RWPE1 (cell line): ENCODE data around the gene PARVA.

Experiments used
- CTCF ChIA-PET: fragments of 350-600 bp; sonication (Branson Sonifier 250); formaldehyde crosslinking; extraction: SDS; loops from one replicate; lab custom pipeline; 2021; lab: Yijun Ruan, JAX
- POLR2A ChIA-PET: fragments of 400-600 bp; formaldehyde crosslinking; extraction: SDS; loops from one replicate; lab custom pipeline; 2020; ENCODE audit warnings: antibody characterized with exemption; ENCODE audit not compliant: low non-redundant PET; lab: Yijun Ruan, JAX
- DNase-seq: peaks from one replicate; pipeline ENCODE4 v3.0.0; 2012; ENCODE audit warnings: low spot score
- H3K27ac ChIP-seq: fragments of 450-650 bp; 2 replicates; pipeline ENCODE4 v1.5.1; 2017
- CTCF ChIP-seq: fragments of 450-650 bp; conservative IDR thresholded peaks from 2 replicates; pipeline ENCODE4 v1.5.1; 2017; ENCODE audit warnings: low read depth, mild to moderate bottlenecking

Gene PARVA

GRCh38 chr11:12523180-12523924 lies 146.0 kb downstream of the PARVA start:
- POLR2A ChIA-PET, result no interaction called here
- CTCF ChIA-PET, result no interaction called here

GRCh38 chr11:12524865-12525264 lies 147.5 kb downstream of the PARVA start:
- TF ChIP-seq CTCF, result no peak
- ChIA-PET POLR2A (no interaction called here), CTCF (no interaction called here)
- no peak overlapping the region for H3K27ac ChIP-seq
- DNase-seq, result no peak

More at GRCh38 chr11:12523180-12523924, 146.0 kb downstream of the PARVA start:
- no peak for DNase-seq
- no peak overlapping the region for H3K27ac ChIP-seq
- TF ChIP-seq CTCF, result no peak

- H3K27ac ChIP-seq, result no peak overlapping the region
- no peak for DNase-seq
- ChIA-PET POLR2A (no interaction called here), CTCF (no interaction called here)
- TF ChIP-seq CTCF, result no peak
Observed at GRCh38 chr11:12525466-12526055, 148.2 kb downstream of the PARVA start.

GRCh38 chr11:12526789-12527188 lies 149.4 kb downstream of the PARVA start:
- no peak for DNase-seq
- ChIA-PET POLR2A (interaction anchor here (0.7 kb wide), 1 partner anchor 178 kb away, joined by 5 read pairs; no protein-coding TSS in a partner anchor), CTCF (interaction anchor here (0.6 kb wide), 1 partner anchor 331 kb away, joined by 3 read pairs; no protein-coding TSS in a partner anchor)
- TF ChIP-seq CTCF, result no peak
- no peak overlapping the region for H3K27ac ChIP-seq

GRCh38 chr11:12528487-12528886 lies 151.1 kb downstream of the PARVA start:
- ChIA-PET POLR2A (no interaction called here), CTCF (no interaction called here)
- H3K27ac ChIP-seq, result no peak overlapping the region
- TF ChIP-seq CTCF, result no peak
- no peak for DNase-seq

GRCh38 chr11:12529041-12529440 lies 151.7 kb downstream of the PARVA start:
- no peak overlapping the region for H3K27ac ChIP-seq
- CTCF ChIA-PET, result no interaction called here

More at GRCh38 chr11:12529041-12529440, 151.7 kb downstream of the PARVA start:
- TF ChIP-seq CTCF, result no peak
- no peak for DNase-seq
- POLR2A ChIA-PET, result no interaction called here
